Panc1 (cell line): Measurements from ENCODE around the gene NMRK1. TPM values are rescaled to one million over a fixed set of nuclear protein-coding genes. Genes with fewer than 3 reads are reported as not detected.

Source experiments
- ATAC-seq: fragments of 200-7000 bp; cut with Tn5 transposase; 2 replicates; pipeline ENCODE4 v1.9.1; 2020; ENCODE audit warnings: mild to moderate bottlenecking, moderate library complexity
- BruUV-seq: library from RNA; stranded (reverse); fragments of 400-500 nt; replicated peaks from 2 replicates; lab custom pipeline; 2021; lab: Mats Ljungman, UMichigan
- CTCF ChIA-PET: fragments of 300-600 bp; sonication (Branson Sonifier 250); formaldehyde crosslinking; loops from one replicate; lab custom pipeline; 2022; ENCODE audit warnings: antibody characterized with exemption; lab: Charles Lee
- POLR2A ChIA-PET: fragments of 300-600 bp; sonication (Branson Sonifier 250); formaldehyde crosslinking; loops from one replicate; lab custom pipeline; 2022; ENCODE audit warnings: antibody characterized with exemption; lab: Charles Lee
- DNase-seq: peaks from one replicate; pipeline ENCODE4 v3.0.0-alpha.2; 2010; ENCODE audit warnings: low read depth, low spot score
- H3K27ac ChIP-seq: 2 replicates; pipeline ENCODE4 v1.5.1; 2011; ENCODE audit warnings: mild to moderate bottlenecking, low read length, inconsistent platforms
- H3K27me3 ChIP-seq: fragments of 200-500 bp; sonication (Bioruptor generic); 2 replicates; pipeline ENCODE4 v1.6.0; 2014; ENCODE audit warnings: low read length, inconsistent platforms; ENCODE audit not compliant: control insufficient read depth, insufficient read depth
- H3K36me3 ChIP-seq: fragments of 200-500 bp; sonication (Bioruptor generic); 2 replicates; pipeline ENCODE4 v1.5.1; 2014; ENCODE audit warnings: inconsistent platforms, mild to moderate bottlenecking, low read length, moderate library complexity; ENCODE audit not compliant: control insufficient read depth, insufficient read depth
- H3K4me1 ChIP-seq: 2 replicates; pipeline ENCODE4 v1.5.1; 2011; ENCODE audit warnings: inconsistent platforms, mild to moderate bottlenecking, low read length, moderate library complexity; ENCODE audit not compliant: control insufficient read depth, insufficient read depth
- H3K4me3 ChIP-seq, 2 experiments: 2 replicates each; pipeline ENCODE4 v1.5.1; 2011 to 2012; ENCODE audit warnings: low read depth in 2 of 2, low read length in 2 of 2, mild to moderate bottlenecking in 2 of 2, inconsistent platforms in 1 of 2, moderate library complexity in 1 of 2
- H3K9me3 ChIP-seq: fragments of 200-500 bp; sonication (Bioruptor generic); 2 replicates; pipeline ENCODE4 v1.5.1; 2014; ENCODE audit warnings: low read depth, mild to moderate bottlenecking, inconsistent platforms, low read length, moderate library complexity; ENCODE audit not compliant: control insufficient read depth, insufficient read depth
- CTCF ChIP-seq: fragments of 450-650 bp; IDR thresholded peaks from 2 replicates; pipeline ENCODE4 v1.5.1; 2017; ENCODE audit warnings: mild to moderate bottlenecking
- POLR2AphosphoS5 ChIP-seq: IDR thresholded peaks from 2 replicates; pipeline ENCODE4 v1.6.1; 2012; ENCODE audit warnings: mild to moderate bottlenecking, low read depth, low read length, moderate library complexity
- REST ChIP-seq, 2 experiments: IDR thresholded peaks; 2 replicates each; pipeline ENCODE4 v1.6.1; 2011 to 2012; ENCODE audit warnings: low read depth in 2 of 2, control low read depth in 1 of 2, low read length in 1 of 2, mild to moderate bottlenecking in 1 of 2, moderate library complexity in 1 of 2; ENCODE audit not compliant: insufficient read depth in 1 of 2
- SIN3A ChIP-seq: IDR thresholded peaks from 2 replicates; pipeline ENCODE4 v1.6.1; 2012; ENCODE audit warnings: low read depth, mild to moderate bottlenecking, low read length, moderate library complexity, borderline replicate concordance; ENCODE audit not compliant: insufficient read depth
- TCF7L2 ChIP-seq: IDR thresholded peaks from 2 replicates; pipeline ENCODE4 v1.6.1; 2011; ENCODE audit warnings: mild to moderate bottlenecking, low read depth, low read length, inconsistent platforms
- in situ Hi-C: cut with HindIII; loops from 2 replicates; pipeline ENCODE4 v1.10.0; 2016; ENCODE audit warnings: low sequenced_read_pairs, low pct_unique_long_range_greater_than_20kb
- intact Hi-C: fragments of 100-400 bp; cut with micrococcal nuclease; formaldehyde crosslinking; loops from one replicate; pipeline ENCODE4 v1.10.0; 2022; ENCODE audit not compliant: unreplicated experiment
- total RNA-seq: library from RNA; stranded (reverse); gene quantifications from one replicate; pipeline ENCODE4 v1.2.1, GENCODE V29; 2021; ENCODE audit not compliant: unreplicated experiment

NMRK1 gene
- total RNA-seq, 1 experiment from 2014 or later: 16.0 TPM

- no TSS peak for BruUV-seq
- Histone ChIP-seq H3K27me3 (no peaks in the 10 kb centered on the region), H3K4me1 (peaks cover 12% of the 10 kb centered on the region), H3K9me3 (no peaks in the 10 kb centered on the region), H3K27ac (no peak overlapping the region), H3K4me3 (no peak overlapping the region), H3K36me3 (no peaks in the 10 kb centered on the region)
- intact Hi-C loops (no loop called here), in situ Hi-C loops (no loop called here)
- TF ChIP-seq REST (IDR thresholded peaks at IDR 0.05; ENCODE audit: insufficient read depth in 1 of 2, low read depth in 2 of 2, low read length in 1 of 2) (no peak), POLR2AphosphoS5 (no peak), CTCF (no peak), TCF7L2 (no peak), SIN3A (no peak)
- ATAC-seq: no peak
- POLR2A ChIA-PET: no interaction called here
- no peak for DNase-seq
- CTCF ChIA-PET: no interaction called here
Observed at GRCh38 chr9:75092766-75093165, 4.8 kb upstream of the NMRK1 start.

- Histone ChIP-seq H3K4me1 (peaks cover 15% of the 10 kb centered on the region), H3K27me3 (no peaks in the 10 kb centered on the region), H3K27ac (no peak overlapping the region), H3K36me3 (no peaks in the 10 kb centered on the region), H3K9me3 (no peaks in the 10 kb centered on the region), H3K4me3 (no peak overlapping the region)
- ChIA-PET POLR2A (no interaction called here), CTCF (no interaction called here)
- no TSS peak for BruUV-seq
- no peak for ATAC-seq
- no peak for DNase-seq
- intact Hi-C loops: no loop called here
- TF ChIP-seq REST (IDR thresholded peaks at IDR 0.05; ENCODE audit: insufficient read depth in 1 of 2, low read depth in 2 of 2, low read length in 1 of 2) (no peak), TCF7L2 (no peak), POLR2AphosphoS5 (no peak), CTCF (no peak), SIN3A (no peak)
- in situ Hi-C loops: no loop called here
Observed at GRCh38 chr9:75090579-75090978, 2.6 kb upstream of the NMRK1 start.
